ENCODE results near the gene TRMT1.

DNA sequence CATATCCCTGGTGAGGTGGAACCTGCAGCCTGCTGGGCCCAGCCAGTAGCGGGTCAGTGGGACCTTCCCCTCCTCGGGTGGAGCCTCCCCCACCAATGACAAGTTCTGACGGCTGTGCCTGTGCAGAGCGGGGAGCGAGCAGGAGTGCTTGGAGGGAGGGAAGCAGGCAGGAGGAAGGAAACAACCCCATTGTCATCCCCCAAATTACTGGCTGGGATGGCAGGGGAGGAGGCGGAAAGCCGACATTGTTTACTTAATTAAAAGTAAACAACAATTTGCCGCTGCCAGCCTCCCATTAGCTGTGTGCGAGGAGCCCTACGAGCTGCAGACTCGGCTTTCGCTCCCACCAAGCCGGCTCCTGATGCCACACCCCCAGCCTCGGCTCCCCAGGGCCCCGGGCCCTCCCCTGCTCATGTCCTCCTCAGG, 59.4 kb downstream of the TRMT1 start:
- TF ChIP-seq, protein P1, sequence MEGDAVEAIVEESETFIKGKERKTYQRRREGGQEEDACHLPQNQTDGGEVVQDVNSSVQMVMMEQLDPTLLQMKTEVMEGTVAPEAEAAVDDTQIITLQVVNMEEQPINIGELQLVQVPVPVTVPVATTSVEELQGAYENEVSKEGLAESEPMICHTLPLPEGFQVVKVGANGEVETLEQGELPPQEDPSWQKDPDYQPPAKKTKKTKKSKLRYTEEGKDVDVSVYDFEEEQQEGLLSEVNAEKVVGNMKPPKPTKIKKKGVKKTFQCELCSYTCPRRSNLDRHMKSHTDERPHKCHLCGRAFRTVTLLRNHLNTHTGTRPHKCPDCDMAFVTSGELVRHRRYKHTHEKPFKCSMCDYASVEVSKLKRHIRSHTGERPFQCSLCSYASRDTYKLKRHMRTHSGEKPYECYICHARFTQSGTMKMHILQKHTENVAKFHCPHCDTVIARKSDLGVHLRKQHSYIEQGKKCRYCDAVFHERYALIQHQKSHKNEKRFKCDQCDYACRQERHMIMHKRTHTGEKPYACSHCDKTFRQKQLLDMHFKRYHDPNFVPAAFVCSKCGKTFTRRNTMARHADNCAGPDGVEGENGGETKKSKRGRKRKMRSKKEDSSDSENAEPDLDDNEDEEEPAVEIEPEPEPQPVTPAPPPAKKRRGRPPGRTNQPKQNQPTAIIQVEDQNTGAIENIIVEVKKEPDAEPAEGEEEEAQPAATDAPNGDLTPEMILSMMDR (IDR thresholded peaks at IDR 0.05), result no peak
- no peak for TF ChIP-seq POLR2A (IDR thresholded peaks at IDR 0.05)

All from Peyer's patch (tissue), 4 donors.